ENCODE results near the gene TMEM255A. TPM values are rescaled to one million over a fixed set of nuclear protein-coding genes. Genes with fewer than 3 reads are reported as not detected.
A peak's percentile ranks its signal among the peaks of the same experiment; 100 is the strongest.

The TMEM255A gene
- total and polyA plus RNA-seq, 2 donors (not counting 1 experiment from before 2014, with no cell fraction given), result under 0.01 to 0.93 TPM

DNA sequence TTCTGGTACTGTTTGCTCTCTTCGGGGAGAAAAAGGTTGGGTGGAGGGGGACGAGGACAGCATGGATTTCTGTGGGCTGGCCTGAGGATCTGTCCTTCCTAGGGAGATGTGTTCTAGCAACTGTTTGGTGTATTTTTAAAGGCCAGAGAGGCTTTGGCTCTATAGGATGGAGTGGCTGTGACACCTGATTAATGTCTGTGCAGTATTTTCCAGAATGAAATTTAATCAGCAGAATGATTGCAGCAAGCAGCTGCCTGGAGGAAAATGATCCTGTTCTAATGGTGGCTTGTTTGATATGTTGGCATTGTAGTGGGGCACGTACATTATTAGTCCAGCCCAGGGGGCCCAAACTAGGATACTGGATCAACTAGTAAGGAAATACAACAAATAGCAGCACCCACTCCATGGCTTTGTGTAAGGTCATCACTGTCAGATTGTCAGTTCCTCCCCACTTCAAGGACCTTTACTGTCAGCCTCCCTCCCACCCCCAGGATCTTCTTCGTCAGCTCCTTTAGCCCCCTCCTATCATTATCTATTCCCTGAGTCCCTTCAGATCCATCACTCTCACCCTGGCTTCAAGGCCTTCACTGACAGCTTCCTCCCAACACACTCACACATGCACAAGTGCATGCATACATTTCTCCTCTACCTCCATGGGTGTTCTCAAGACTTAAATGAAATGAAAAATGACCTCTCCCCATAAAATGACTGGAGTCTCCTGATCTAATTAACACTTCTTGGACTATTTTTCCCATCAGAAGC is 10.4 kb upstream of the TMEM255A start:
- H3K27me3 ChIP-seq (ENCODE audit: control insufficient read depth, insufficient read depth, low read length), result no peaks in the 10 kb centered on the region
- H3K4me1 ChIP-seq (ENCODE audit: control insufficient read depth, extremely low read depth, insufficient read depth, low read length), result no peaks in the 10 kb centered on the region
- no peak overlapping the region for H3K9ac ChIP-seq (ENCODE audit: insufficient read depth, low read length)
- no peak overlapping the region for H3K4me2 ChIP-seq (ENCODE audit: extremely low read depth, insufficient read depth, low read length)
- DNase-seq (ENCODE audit: low read depth in 2 of 2), result no peak
- no peaks in the 10 kb centered on the region for H3K36me3 ChIP-seq (ENCODE audit: control insufficient read depth, insufficient read depth, low read length)
- no peaks in the 10 kb centered on the region for H3K9me3 ChIP-seq (ENCODE audit: control insufficient read depth, insufficient read depth, low read depth, low read length)
- H3K27ac ChIP-seq (ENCODE audit: insufficient read depth, low read length), result no peak overlapping the region
- no peak for TF ChIP-seq CTCF (conservative IDR thresholded peaks at IDR 0.05 in 1 of 2, IDR thresholded peaks at IDR 0.05 in 1 of 2; ENCODE audit: low read depth in 1 of 2, low read length in 2 of 2)
- no peak for TF ChIP-seq EZH2 (IDR thresholded peaks at IDR 0.05; ENCODE audit: low read length, missing control alignments)
- no peaks in the 10 kb centered on the region for H4K20me1 ChIP-seq (ENCODE audit: control insufficient read depth, extremely low read depth, insufficient read depth, low read length)
- no peak overlapping the region for H2AFZ ChIP-seq (ENCODE audit: low read length)
- no peaks in the 10 kb centered on the region for H3K79me2 ChIP-seq (ENCODE audit: control insufficient read depth, insufficient read depth, low read length)
- H3K4me3 ChIP-seq (replicated peaks in 1 of 4; ENCODE audit: control extremely low read depth in 1 of 4, insufficient read depth in 1 of 4, low read depth in 3 of 4, low read length in 4 of 4), result no peak overlapping the region

DNA sequence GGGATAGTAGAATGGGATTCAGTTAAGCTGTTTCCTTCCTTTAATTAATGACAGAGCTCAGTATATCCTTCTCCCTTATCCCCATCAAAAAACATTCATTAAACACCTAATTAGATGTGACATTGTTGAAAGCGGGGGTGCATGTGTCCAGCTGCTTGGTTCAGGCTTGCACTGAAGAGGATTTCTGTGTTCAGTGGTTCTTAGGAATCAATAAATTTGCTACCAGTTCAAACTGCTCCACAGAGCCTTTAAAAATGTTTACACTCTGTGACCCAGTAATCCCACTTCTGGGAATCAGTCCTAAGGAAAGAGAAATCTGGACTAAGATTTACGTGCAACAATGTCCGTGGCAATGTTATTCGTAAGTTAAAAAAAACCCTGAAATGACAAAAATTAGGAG is 7.2 kb upstream of the TMEM255A start:
- no peaks in the 10 kb centered on the region for H4K20me1 ChIP-seq (ENCODE audit: control insufficient read depth, extremely low read depth, insufficient read depth, low read length)
- H3K27me3 ChIP-seq (ENCODE audit: control insufficient read depth, insufficient read depth, low read length), result no peaks in the 10 kb centered on the region
- no peak for TF ChIP-seq EZH2 (IDR thresholded peaks at IDR 0.05; ENCODE audit: low read length, missing control alignments)
- no peak for TF ChIP-seq CTCF (conservative IDR thresholded peaks at IDR 0.05 in 1 of 2, IDR thresholded peaks at IDR 0.05 in 1 of 2; ENCODE audit: low read depth in 1 of 2, low read length in 2 of 2)
- H3K79me2 ChIP-seq (ENCODE audit: control insufficient read depth, insufficient read depth, low read length), result no peaks in the 10 kb centered on the region
- no peak overlapping the region for H3K4me2 ChIP-seq (ENCODE audit: extremely low read depth, insufficient read depth, low read length)
- H3K4me1 ChIP-seq (ENCODE audit: control insufficient read depth, extremely low read depth, insufficient read depth, low read length), result no peaks in the 10 kb centered on the region
- H3K9me3 ChIP-seq (ENCODE audit: control insufficient read depth, insufficient read depth, low read depth, low read length), result no peaks in the 10 kb centered on the region
- H2AFZ ChIP-seq (ENCODE audit: low read length), result no peak overlapping the region
- no peak overlapping the region for H3K4me3 ChIP-seq (replicated peaks in 1 of 4; ENCODE audit: control extremely low read depth in 1 of 4, insufficient read depth in 1 of 4, low read depth in 3 of 4, low read length in 4 of 4)
- H3K9ac ChIP-seq (ENCODE audit: insufficient read depth, low read length), result no peak overlapping the region
- H3K36me3 ChIP-seq (ENCODE audit: control insufficient read depth, insufficient read depth, low read length), result no peaks in the 10 kb centered on the region
- no peak overlapping the region for H3K27ac ChIP-seq (ENCODE audit: insufficient read depth, low read length)
- no peak for DNase-seq (ENCODE audit: low read depth in 2 of 2)

DNA sequence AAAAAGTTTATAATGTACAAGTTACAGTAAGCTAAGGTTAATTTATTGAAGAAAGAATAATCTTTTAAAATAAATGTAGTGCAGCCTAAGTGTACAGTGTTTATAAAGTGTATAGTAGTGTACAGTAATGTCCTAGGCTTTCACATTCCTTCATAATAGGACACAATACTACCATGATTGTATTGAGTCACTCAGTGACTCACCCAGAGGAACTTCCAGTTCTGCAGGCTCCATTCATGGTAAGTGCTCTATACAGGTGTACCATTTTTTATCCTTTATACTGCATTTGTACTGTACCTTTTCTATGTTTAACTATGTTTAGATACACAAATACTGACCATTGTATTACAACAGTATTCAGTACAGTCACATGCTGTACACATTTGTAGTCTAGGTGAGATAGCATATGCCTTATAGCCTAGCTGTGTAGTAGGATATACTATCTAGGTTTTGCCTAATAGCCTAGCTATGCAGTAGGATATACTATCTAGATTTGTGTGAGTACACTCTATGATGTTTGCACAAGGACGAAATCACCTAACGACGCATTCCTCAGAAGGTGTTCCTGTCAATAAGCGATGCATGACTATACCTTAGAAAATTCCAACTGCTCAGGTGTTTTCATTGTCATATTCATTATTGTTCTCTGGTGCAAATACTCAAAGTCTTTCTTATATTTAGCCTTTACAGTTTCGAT is 5.5 kb upstream of the TMEM255A start:
- H3K27me3 ChIP-seq (ENCODE audit: control insufficient read depth, insufficient read depth, low read length), result no peaks in the 10 kb centered on the region
- no peak overlapping the region for H3K27ac ChIP-seq (ENCODE audit: insufficient read depth, low read length)
- TF ChIP-seq CTCF (conservative IDR thresholded peaks at IDR 0.05 in 1 of 2, IDR thresholded peaks at IDR 0.05 in 1 of 2; ENCODE audit: low read depth in 1 of 2, low read length in 2 of 2) (no peak), EZH2 (IDR thresholded peaks at IDR 0.05; ENCODE audit: low read length, missing control alignments) (no peak)
- no peaks in the 10 kb centered on the region for H3K36me3 ChIP-seq (ENCODE audit: control insufficient read depth, insufficient read depth, low read length)
- DNase-seq (ENCODE audit: low read depth in 2 of 2), result peak in 1 of 2 donors; percentile 55
- H2AFZ ChIP-seq (ENCODE audit: low read length), result no peak overlapping the region
- no peaks in the 10 kb centered on the region for H3K4me1 ChIP-seq (ENCODE audit: control insufficient read depth, extremely low read depth, insufficient read depth, low read length)
- no peak overlapping the region for H3K4me2 ChIP-seq (ENCODE audit: extremely low read depth, insufficient read depth, low read length)
- no peaks in the 10 kb centered on the region for H3K9me3 ChIP-seq (ENCODE audit: control insufficient read depth, insufficient read depth, low read depth, low read length)
- no peak overlapping the region for H3K9ac ChIP-seq (ENCODE audit: insufficient read depth, low read length)
- no peaks in the 10 kb centered on the region for H4K20me1 ChIP-seq (ENCODE audit: control insufficient read depth, extremely low read depth, insufficient read depth, low read length)
- H3K4me3 ChIP-seq (replicated peaks in 1 of 4; ENCODE audit: control extremely low read depth in 1 of 4, insufficient read depth in 1 of 4, low read depth in 3 of 4, low read length in 4 of 4), result no peak overlapping the region
- no peaks in the 10 kb centered on the region for H3K79me2 ChIP-seq (ENCODE audit: control insufficient read depth, insufficient read depth, low read length)

Measured in fibroblast of lung (primary cell).